Epithelial cell of proximal tubule (primary cell): Measurements from ENCODE around the gene SLC35F6. TPM values are rescaled to one million over a fixed set of nuclear protein-coding genes. Genes with fewer than 3 reads are reported as not detected.

Experiments used
- DNase-seq: peaks from one replicate; pipeline ENCODE4 v3.0.0-alpha.2; 2011; ENCODE audit warnings: low read depth
- H3K4me3 ChIP-seq: 2 replicates; pipeline ENCODE4 v1.5.1; 2011; ENCODE audit warnings: low read depth, mild to moderate bottlenecking, low read length
- CTCF ChIP-seq: conservative IDR thresholded peaks from 2 replicates; pipeline ENCODE4 v1.5.1; 2012; ENCODE audit warnings: low read depth, mild to moderate bottlenecking, low read length
- total RNA-seq: library from RNA; depleted of rRNA; stranded (reverse); fragments of >200 nt; gene quantifications from 2 replicates; pipeline ENCODE4 v1.2.3, GENCODE V29; 2015

Gene SLC35F6
- total RNA-seq, 1 donor from 2014 or later = 27.2 TPM

DNA sequence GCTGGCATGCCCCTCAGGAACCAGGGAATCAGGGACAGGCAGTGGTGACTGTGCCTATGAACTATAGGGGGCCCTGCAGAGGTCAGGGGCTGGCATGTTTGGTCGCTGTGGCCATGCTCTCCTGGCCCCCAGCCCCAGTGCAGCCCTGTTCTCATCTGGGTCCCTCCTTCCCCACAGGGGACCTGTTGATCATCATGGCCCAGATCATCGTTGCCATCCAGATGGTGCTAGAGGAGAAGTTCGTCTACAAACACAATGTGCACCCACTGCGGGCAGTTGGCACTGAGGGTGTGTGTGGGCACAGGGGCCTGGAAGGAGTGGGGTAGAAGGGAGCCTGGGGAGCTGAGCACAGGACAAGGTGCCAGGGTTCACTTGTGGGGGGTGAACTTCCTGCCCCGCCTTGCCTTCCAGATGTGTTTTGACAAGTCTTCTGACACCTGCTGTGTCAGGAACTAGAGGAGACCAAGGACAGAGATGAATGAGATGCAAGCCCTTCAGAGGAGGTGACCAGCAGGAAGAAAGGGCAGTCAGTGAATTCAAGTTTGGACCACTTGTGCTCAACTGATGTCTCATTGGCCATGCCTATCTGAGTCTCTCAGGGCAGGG, 12.2 kb downstream of the SLC35F6 start:
- no peak for TF ChIP-seq CTCF
- no peak for DNase-seq
- H3K4me3 ChIP-seq = no peak overlapping the region

DNA sequence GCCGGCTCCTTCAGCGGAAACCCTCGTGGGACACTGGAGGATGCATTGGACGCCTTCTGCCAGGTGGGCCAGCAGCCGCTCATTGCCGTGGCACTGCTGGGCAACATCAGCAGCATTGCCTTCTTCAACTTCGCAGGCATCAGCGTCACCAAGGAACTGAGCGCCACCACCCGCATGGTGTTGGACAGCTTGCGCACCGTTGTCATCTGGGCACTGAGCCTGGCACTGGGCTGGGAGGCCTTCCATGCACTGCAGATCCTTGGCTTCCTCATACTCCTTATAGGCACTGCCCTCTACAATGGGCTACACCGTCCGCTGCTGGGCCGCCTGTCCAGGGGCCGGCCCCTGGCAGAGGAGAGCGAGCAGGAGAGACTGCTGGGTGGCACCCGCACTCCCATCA, 14.0 kb downstream of the SLC35F6 start:
- TF ChIP-seq CTCF = no peak
- no peak overlapping the region for H3K4me3 ChIP-seq
- no peak for DNase-seq

DNA sequence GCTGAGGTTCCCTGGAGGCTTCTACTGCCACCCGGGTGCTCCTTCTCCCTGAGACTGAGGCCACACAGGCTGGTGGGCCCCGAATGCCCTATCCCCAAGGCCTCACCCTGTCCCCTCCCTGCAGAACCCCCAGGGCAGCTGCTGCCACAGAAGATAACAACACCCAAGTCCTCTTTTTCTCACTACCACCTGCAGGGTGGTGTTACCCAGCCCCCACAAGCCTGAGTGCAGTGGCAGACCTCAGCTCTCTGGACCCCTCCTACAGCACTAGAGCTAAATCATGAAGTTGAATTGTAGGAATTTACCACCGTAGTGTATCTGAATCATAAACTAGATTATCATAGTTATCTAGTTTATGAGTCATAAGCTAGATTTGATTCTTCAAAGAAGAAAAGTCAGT, 14.4 kb downstream of the SLC35F6 start:
- DNase-seq = no peak
- no peak overlapping the region for H3K4me3 ChIP-seq
- no peak for TF ChIP-seq CTCF

DNA sequence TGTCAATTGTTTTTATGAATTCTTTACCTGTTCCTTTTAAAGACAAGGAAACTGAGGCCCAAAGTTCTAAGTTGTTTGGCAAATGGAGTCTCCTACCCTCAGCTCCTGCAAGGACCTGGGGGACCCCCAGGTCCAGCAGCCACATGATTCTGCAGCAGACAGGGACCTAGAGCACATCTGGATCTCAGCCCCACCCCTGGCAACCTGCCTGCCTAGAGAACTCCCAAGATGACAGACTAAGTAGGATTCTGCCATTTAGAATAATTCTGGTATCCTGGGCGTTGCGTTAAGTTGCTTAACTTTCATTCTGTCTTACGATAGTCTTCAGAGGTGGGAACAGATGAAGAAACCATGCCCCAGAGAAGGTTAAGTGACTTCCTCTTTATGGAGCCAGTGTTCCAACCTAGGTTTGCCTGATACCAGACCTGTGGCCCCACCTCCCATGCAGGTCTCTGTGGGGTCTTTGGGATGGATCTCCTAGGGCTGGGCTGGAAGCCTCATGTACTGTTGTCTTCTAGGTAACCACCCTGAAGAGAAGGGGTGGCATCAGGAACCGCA, 16.2 kb downstream of the SLC35F6 start:
- no peak overlapping the region for H3K4me3 ChIP-seq
- no peak for DNase-seq

DNA sequence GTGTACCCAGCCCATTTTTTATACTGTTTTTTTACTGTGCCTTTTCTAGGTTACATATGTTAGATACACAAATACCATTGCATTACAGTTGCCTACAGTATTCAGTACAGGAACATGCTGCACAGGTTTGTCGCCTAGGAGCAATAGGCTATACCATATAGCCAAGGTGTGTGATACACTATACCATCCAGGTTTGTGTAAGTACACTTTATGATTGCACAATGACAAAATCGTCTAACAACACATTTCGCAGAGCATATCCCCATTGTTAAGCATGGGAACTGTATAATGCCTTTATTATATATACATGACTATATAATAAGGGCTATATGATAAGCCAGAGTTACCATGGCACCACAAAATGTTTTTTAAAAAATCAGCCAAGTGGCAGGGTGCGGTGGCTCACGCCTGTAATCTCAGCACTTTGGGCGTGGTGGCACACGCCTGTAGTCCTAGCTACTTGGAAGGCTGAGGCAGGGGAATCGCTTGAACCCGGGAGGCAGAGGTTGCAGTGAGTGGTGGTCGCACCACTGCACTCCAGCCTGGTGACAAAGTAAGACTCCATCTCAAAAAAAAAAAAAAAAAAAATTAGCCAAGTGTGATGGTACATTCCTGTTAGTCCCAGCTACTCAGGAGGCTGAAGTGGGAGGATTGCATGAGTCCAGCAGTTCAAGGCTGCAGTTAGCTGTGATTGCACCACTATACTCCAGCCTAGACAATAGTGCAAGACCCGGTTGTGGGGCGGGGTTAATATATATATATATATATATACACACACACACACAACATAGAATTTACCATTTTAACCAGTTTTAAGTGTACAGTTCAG, 19.0 kb downstream of the SLC35F6 start:
- H3K4me3 ChIP-seq = no peak overlapping the region
- no peak for DNase-seq
- no peak for TF ChIP-seq CTCF

More for the DNA sequence above, 16.2 kb downstream of the SLC35F6 start:
- no peak for TF ChIP-seq CTCF

GRCh38 chr2:26784570-26785234, 20.6 kb downstream of the SLC35F6 start:
- no peak for DNase-seq
- peak overlapping the region; percentile 75 for H3K4me3 ChIP-seq
- no peak for TF ChIP-seq CTCF
